GM12891 (cell line): Measurements from ENCODE around the gene KLHL2.

ENCODE experiments used
- POLR2A ChIP-seq: IDR thresholded peaks from 2 replicates; pipeline ENCODE4 v1.6.1; 2011; ENCODE audit warnings: low read depth, low read length, control low read depth
- POLR2AphosphoS5 ChIP-seq: IDR thresholded peaks from 2 replicates; pipeline ENCODE4 v1.6.1; 2011; ENCODE audit warnings: low read depth, low read length, control low read depth
- POU2F2 ChIP-seq: IDR thresholded peaks from 2 replicates; pipeline ENCODE4 v1.6.1; 2011; ENCODE audit warnings: low read depth, mild to moderate bottlenecking, control low read depth, low read length, moderate library complexity
- SPI1 ChIP-seq: IDR thresholded peaks from 2 replicates; pipeline ENCODE4 v1.6.1; 2011; ENCODE audit warnings: low read depth, low read length, control low read depth
- TAF1 ChIP-seq: IDR thresholded peaks from 2 replicates; pipeline ENCODE4 v1.6.1; 2011; ENCODE audit warnings: low read depth, low read length, control low read depth

DNA sequence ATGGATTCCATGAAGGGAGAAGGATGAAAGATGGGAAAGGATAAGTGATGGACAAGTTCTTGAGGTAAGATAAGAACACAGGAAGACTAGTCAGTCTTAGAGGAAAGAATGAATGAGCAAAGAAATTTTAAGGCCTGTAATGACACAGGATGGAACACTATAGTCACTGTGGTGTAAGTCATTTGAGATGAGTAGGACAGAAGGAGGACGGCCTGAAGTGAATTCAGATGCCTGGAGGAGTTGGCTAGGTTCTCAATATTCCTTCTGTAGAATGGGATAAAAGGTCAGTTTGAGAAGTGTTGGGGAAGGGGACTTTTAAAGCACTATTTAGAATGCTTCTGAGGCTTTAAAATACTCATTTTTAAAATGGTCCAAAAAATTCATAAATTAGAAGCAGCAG, 124.0 kb downstream of the KLHL2 start:
- TF ChIP-seq POLR2AphosphoS5 (no peak), TAF1 (no peak), POLR2A (no peak), SPI1 (no peak), POU2F2 (no peak)
